Liver (tissue), 9 donors: Measurements from ENCODE around the gene KIF5A. TPM values are rescaled to one million over a fixed set of nuclear protein-coding genes. Genes with fewer than 3 reads are reported as not detected.
"Not testable (repeated sequence)": the region's sequence is repeated elsewhere in the genome, so short reads cannot be mapped to it uniquely, and the experiment has no call there.

Source experiments
- DNase-seq: peaks from one replicate; pipeline ENCODE4 v3.0.0-alpha.2; 2017; ENCODE audit warnings: low spot score
- H3K27ac ChIP-seq, 2 donors: one replicate each; pipeline ENCODE4 v1.7.0; 2013; ENCODE audit warnings: inconsistent platforms in 2 of 2, low read length in 2 of 2, control low read depth in 1 of 2, low read depth in 1 of 2, mild to moderate bottlenecking in 1 of 2
- H3K27me3 ChIP-seq, 4 donors: one replicate each; pipeline versions ENCODE4 v1.6.1 to v1.7.0; 2013; ENCODE audit warnings: low read length in 3 of 4, inconsistent platforms in 1 of 4, mild to moderate bottlenecking in 1 of 4, moderate library complexity in 1 of 4; ENCODE audit not compliant: control insufficient read depth in 4 of 4, insufficient read depth in 4 of 4
- H3K36me3 ChIP-seq, 4 donors: one replicate each; pipeline versions ENCODE4 v1.6.1 to v1.7.0; 2013; ENCODE audit warnings: low read length in 3 of 4, mild to moderate bottlenecking in 3 of 4, low read depth in 1 of 4, moderate library complexity in 1 of 4; ENCODE audit not compliant: control insufficient read depth in 4 of 4, insufficient read depth in 3 of 4
- H3K4me1 ChIP-seq, 4 donors: one replicate each; pipeline versions ENCODE4 v1.6.1 to v1.7.0; 2013; ENCODE audit warnings: low read length in 3 of 4, mild to moderate bottlenecking in 3 of 4, moderate library complexity in 1 of 4; ENCODE audit not compliant: control insufficient read depth in 4 of 4, insufficient read depth in 4 of 4
- H3K4me3 ChIP-seq, 3 donors: one replicate each; pipeline versions ENCODE4 v1.6.1 to v1.7.0; 2013; ENCODE audit warnings: low read length in 3 of 3, control low read depth in 1 of 3, low read depth in 1 of 3, mild to moderate bottlenecking in 1 of 3
- H3K9ac ChIP-seq, 2 donors: one replicate each; pipeline ENCODE4 v1.7.0; 2013; ENCODE audit warnings: low read length in 2 of 2, mild to moderate bottlenecking in 2 of 2, moderate library complexity in 2 of 2, control low read depth in 1 of 2, low read depth in 1 of 2
- H3K9me3 ChIP-seq, 4 donors: one replicate each; pipeline versions ENCODE4 v1.6.1 to v1.7.0; 2013; ENCODE audit warnings: low read length in 3 of 4; ENCODE audit not compliant: control insufficient read depth in 4 of 4
- GABPA ChIP-seq, 2 donors: IDR thresholded peaks in 1 of 2; conservative IDR thresholded peaks in 1 of 2; 2 replicates each; pipeline ENCODE4 v1.6.1; 2016; ENCODE audit warnings: antibody characterized with exemption in 2 of 2, mild to moderate bottlenecking in 1 of 2, moderate library complexity in 1 of 2
- JUND ChIP-seq, 2 donors: IDR thresholded peaks; 2 replicates each; pipeline ENCODE4 v1.6.1; 2016; ENCODE audit warnings: antibody characterized with exemption in 2 of 2
- RAD21 ChIP-seq, 2 donors: IDR thresholded peaks; 2 replicates each; pipeline ENCODE4 v1.6.1; 2016; ENCODE audit warnings: antibody characterized with exemption in 2 of 2, mild to moderate bottlenecking in 2 of 2
- TAF1 ChIP-seq: conservative IDR thresholded peaks from 2 replicates; pipeline ENCODE4 v1.6.1; 2016; ENCODE audit warnings: antibody characterized with exemption, mild to moderate bottlenecking
- YY1 ChIP-seq: IDR thresholded peaks from 2 replicates; pipeline ENCODE4 v1.6.1; 2016; ENCODE audit warnings: antibody characterized with exemption, mild to moderate bottlenecking
- WGBS: extraction: QIAGEN DNeasy Blood & Tissue Kit; methylation state at CpG from one replicate; pipeline ENCODE4 v1.1.7; 2013; 5-methylcytosine and 5-hydroxymethylcytosine counted together
- polyA plus RNA-seq, 2 donors: library from polyadenylated mRNA; stranded (reverse) in 1 of 2; unstranded in 1 of 2; fragments of 200-250 nt in 1 of 2; fragments of >200 nt in 1 of 2; fragmentation: Nextera tagmentation in 1 of 2; extraction: Ambion mirVana in 1 of 2; gene quantifications; one replicate each; pipeline versions ENCODE4 v1.2.1 to v1.2.3, GENCODE V29; 2013 to 2015
- total RNA-seq, 2 donors: library from RNA; depleted of rRNA; stranded (reverse); fragments of >200 nt; gene quantifications; one replicate each; pipeline ENCODE4 v1.2.3, GENCODE V29; 2014
- TF ChIP-seq, protein P1 (sequence below): IDR thresholded peaks from 2 replicates; pipeline ENCODE4 v1.6.1; 2016; ENCODE audit warnings: antibody characterized with exemption, mild to moderate bottlenecking
- donor health status: healthy.
- donor health status: healthy.
- donor health status: healthy.
- donor health status: healthy.
- donor health status: healthy.

The KIF5A gene
- total and polyA plus RNA-seq, 4 donors = 0.01 to 0.42 TPM; not detected in 2

- TF ChIP-seq, protein P1, sequence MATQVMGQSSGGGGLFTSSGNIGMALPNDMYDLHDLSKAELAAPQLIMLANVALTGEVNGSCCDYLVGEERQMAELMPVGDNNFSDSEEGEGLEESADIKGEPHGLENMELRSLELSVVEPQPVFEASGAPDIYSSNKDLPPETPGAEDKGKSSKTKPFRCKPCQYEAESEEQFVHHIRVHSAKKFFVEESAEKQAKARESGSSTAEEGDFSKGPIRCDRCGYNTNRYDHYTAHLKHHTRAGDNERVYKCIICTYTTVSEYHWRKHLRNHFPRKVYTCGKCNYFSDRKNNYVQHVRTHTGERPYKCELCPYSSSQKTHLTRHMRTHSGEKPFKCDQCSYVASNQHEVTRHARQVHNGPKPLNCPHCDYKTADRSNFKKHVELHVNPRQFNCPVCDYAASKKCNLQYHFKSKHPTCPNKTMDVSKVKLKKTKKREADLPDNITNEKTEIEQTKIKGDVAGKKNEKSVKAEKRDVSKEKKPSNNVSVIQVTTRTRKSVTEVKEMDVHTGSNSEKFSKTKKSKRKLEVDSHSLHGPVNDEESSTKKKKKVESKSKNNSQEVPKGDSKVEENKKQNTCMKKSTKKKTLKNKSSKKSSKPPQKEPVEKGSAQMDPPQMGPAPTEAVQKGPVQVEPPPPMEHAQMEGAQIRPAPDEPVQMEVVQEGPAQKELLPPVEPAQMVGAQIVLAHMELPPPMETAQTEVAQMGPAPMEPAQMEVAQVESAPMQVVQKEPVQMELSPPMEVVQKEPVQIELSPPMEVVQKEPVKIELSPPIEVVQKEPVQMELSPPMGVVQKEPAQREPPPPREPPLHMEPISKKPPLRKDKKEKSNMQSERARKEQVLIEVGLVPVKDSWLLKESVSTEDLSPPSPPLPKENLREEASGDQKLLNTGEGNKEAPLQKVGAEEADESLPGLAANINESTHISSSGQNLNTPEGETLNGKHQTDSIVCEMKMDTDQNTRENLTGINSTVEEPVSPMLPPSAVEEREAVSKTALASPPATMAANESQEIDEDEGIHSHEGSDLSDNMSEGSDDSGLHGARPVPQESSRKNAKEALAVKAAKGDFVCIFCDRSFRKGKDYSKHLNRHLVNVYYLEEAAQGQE = no peak
- TF ChIP-seq RAD21 (IDR thresholded peaks at IDR 0.05) = no peak
- no peak for TF ChIP-seq YY1
- no peak for TF ChIP-seq JUND (IDR thresholded peaks at IDR 0.05)
- no peak for TF ChIP-seq TAF1
Measured at GRCh38 chr12:57517187-57517586, 32.7 kb upstream of the KIF5A start (continued).

DNA sequence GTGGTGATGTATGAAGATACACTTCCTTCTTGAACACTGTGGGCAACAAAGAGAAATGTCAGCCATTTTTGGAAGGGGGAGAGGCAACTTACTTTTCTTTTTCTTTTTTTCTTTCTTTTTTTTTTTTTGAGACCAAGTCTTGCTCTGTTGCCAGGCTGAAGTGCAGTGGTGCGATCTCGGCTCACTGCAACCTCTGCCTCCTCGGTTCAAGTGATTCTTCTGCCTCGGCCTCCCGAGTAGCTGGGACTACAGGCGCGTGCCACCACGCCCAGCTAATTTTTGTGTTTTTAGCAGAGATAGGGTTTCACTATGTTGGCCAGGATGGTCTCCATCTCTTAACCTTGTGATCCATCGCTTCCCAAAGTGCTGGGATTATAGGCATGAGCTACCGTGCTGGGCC, 32.1 kb upstream of the KIF5A start:
- H3K27ac ChIP-seq, H3K9ac ChIP-seq, DNase-seq, H3K27me3 ChIP-seq, H3K9me3 ChIP-seq, H3K4me3 ChIP-seq: not testable (repeated sequence)
- H3K36me3 ChIP-seq = peaks cover 3 to 43% (median 40%) of the 10 kb centered on the region in 4 donors
- 93% methylated on average over 10 of the region's 10 CpGs for WGBS
- peaks cover 4 to 38% (median 19%) of the 10 kb centered on the region in 4 donors for H3K4me1 ChIP-seq

DNA sequence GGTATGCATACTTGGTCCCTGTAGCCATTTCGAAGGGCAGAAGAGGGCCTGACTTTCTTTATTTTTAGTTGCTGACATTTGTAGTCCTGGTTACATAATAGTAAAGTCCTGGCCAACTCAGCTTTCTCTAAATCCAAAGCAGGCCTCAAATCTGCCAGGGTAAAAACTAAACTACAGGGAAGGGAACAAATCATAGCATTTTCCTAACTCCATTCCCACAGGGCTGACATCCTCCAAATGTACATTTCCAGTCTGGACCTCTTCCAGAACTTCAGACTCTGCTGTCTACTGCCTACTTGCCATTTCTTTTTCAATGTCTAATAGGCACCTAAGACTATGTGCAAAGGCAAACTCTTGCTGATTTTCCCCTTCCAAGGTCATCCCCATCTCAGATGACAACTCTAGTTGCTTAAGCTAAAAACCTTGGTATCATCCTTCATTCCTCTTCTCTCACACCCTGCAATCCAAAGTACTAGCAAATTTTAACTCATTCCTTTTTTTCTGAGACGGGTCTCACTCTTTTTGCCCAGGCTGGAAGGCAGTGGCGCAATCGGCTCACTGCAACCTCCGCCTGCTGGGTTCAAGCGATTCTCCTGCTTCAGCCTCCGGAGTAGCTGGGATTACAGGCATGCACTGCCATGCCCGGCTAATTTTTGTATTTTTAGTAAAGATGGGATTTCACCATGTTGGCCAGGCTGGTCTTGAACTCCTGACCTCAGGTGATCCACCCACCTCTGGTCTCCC, 31.5 kb upstream of the KIF5A start:
- Histone ChIP-seq H3K27ac (peak overlapping the region; percentile 25 to 94), H3K4me1 (peaks cover 4 to 41% (median 20%) of the 10 kb centered on the region in 4 donors)
- 48% methylated on average over 8 of the region's 8 CpGs for WGBS

More for the DNA sequence above, 31.5 kb upstream of the KIF5A start:
- DNase-seq = no peak
- peak overlapping the region in 2 of 3 donors; percentile 2 to 88 for H3K4me3 ChIP-seq
- H3K9me3 ChIP-seq = no peaks in the 10 kb centered on the region
- H3K9ac ChIP-seq = no peak overlapping the region
- peaks cover 3 to 37% (median 35%) of the 10 kb centered on the region in 4 donors for H3K36me3 ChIP-seq
- TF ChIP-seq GABPA (IDR thresholded peaks at IDR 0.05 in 1 of 2, conservative IDR thresholded peaks at IDR 0.05 in 1 of 2) = no peak
- TF ChIP-seq, protein P1 = no peak
- H3K27me3 ChIP-seq = no peaks in the 10 kb centered on the region
